Measurements from ENCODE around the gene CARMIL3. TPM values are rescaled to one million over a fixed set of nuclear protein-coding genes. Genes with fewer than 3 reads are reported as not detected.
A peak's percentile ranks its signal among the peaks of the same experiment; 100 is the strongest.
"Not testable (repeated sequence)": the region's sequence is repeated elsewhere in the genome, so short reads cannot be mapped to it uniquely, and the experiment has no call there.

CARMIL3 gene
- under 1 TPM; 0.09 to 0.50 (median 0.17) TPM for polyA plus RNA-seq (ENCODE audit: insufficient read length in 10 of 10)
- long read RNA-seq, donor 1 = 0 reads
- long read RNA-seq, donor 2 = 0 reads
- long read RNA-seq, donor 3 = 0 reads
- long read RNA-seq, donor 4 = 0 reads
- long read RNA-seq, donor 5 = 0 reads
- long read RNA-seq, donor 6 = 0 reads
- long read RNA-seq, donor 7 = 0 reads
- long read RNA-seq, donor 8 = 0 reads
- long read RNA-seq, donor 9 = 0 reads

GRCh38 chr14:24051789-24052655 is at the start of gene CARMIL3:
CARMIL3 (plus strand) TSS chr14:24052009; CDS start chr14:24052154, 145 bp downstream.
- peak; percentile 54 to 88 (median 54) for DNase-seq

GRCh38 chr14:24006471-24006816 is 45.4 kb upstream of the CARMIL3 start:
- DNase-seq = not testable (repeated sequence)

- DNase-seq = peak in 2 of 3 donors; percentile 47 to 75
Observed at GRCh38 chr14:24006817-24007652, 44.8 kb upstream of the CARMIL3 start.

GRCh38 chr14:24011051-24011450 is 40.8 kb upstream of the CARMIL3 start:
- DNase-seq = no peak

GRCh38 chr14:24012726-24013273 is 39.0 kb upstream of the CARMIL3 start:
- not testable (repeated sequence) for DNase-seq

GRCh38 chr14:24013654-24014514 is 37.9 kb upstream of the CARMIL3 start:
- DNase-seq = peak; percentile 63 to 81 (median 75)

GRCh38 chr14:24015745-24016144 is 36.1 kb upstream of the CARMIL3 start:
- DNase-seq = not testable (repeated sequence)

GRCh38 chr14:24018978-24019377 is 32.8 kb upstream of the CARMIL3 start:
- DNase-seq = not testable (repeated sequence)

- DNase-seq = not testable (repeated sequence)
Observed at GRCh38 chr14:24019944-24020343, 31.9 kb upstream of the CARMIL3 start.

GRCh38 chr14:24020520-24020919 is 31.3 kb upstream of the CARMIL3 start:
- not testable (repeated sequence) for DNase-seq

- not testable (repeated sequence) for DNase-seq
Observed at GRCh38 chr14:24024939-24025418, 26.8 kb upstream of the CARMIL3 start.

- not testable (repeated sequence) for DNase-seq
Observed at GRCh38 chr14:24029687-24030086, 22.1 kb upstream of the CARMIL3 start.

GRCh38 chr14:24031331-24031730 is 20.5 kb upstream of the CARMIL3 start:
- not testable (repeated sequence) for DNase-seq

- DNase-seq = no peak
Observed at GRCh38 chr14:24032727-24033418, 18.9 kb upstream of the CARMIL3 start.

- not testable (repeated sequence) for DNase-seq
Observed at GRCh38 chr14:24035769-24036168, 16.0 kb upstream of the CARMIL3 start.

GRCh38 chr14:24036169-24036962 is 15.4 kb upstream of the CARMIL3 start:
- peak in 2 of 3 donors; percentile 78 to 92 for DNase-seq

- not testable (repeated sequence) for DNase-seq
Observed at GRCh38 chr14:24036963-24037657, 14.7 kb upstream of the CARMIL3 start.

GRCh38 chr14:24037658-24038037 is 14.2 kb upstream of the CARMIL3 start:
- no peak for DNase-seq

Measured in muscle of back (tissue), 13 donors.